PC-3 (cell line): ENCODE data around the gene ILF3.

Source experiments
- EZH2 ChIP-seq: fragments of 300-600 bp; sonication (generic); IDR thresholded peaks from one replicate; pipeline ENCODE4 v1.6.1; 2017; ENCODE audit warnings: antibody characterized with exemption, mild to moderate bottlenecking, low read length; ENCODE audit not compliant: unreplicated experiment
- EZH2phosphoT487 ChIP-seq: fragments of 300-600 bp; sonication (generic); IDR thresholded peaks from 2 replicates; pipeline ENCODE4 v1.6.1; 2018; ENCODE audit warnings: mild to moderate bottlenecking, antibody characterized with exemption, low read length, borderline replicate concordance
- TF ChIP-seq, protein P1 (sequence below): fragments of 300-600 bp; sonication (generic); conservative IDR thresholded peaks from 2 replicates; pipeline ENCODE4 v1.5.1; 2017; ENCODE audit warnings: antibody characterized with exemption, low read depth, mild to moderate bottlenecking, low read length

DNA sequence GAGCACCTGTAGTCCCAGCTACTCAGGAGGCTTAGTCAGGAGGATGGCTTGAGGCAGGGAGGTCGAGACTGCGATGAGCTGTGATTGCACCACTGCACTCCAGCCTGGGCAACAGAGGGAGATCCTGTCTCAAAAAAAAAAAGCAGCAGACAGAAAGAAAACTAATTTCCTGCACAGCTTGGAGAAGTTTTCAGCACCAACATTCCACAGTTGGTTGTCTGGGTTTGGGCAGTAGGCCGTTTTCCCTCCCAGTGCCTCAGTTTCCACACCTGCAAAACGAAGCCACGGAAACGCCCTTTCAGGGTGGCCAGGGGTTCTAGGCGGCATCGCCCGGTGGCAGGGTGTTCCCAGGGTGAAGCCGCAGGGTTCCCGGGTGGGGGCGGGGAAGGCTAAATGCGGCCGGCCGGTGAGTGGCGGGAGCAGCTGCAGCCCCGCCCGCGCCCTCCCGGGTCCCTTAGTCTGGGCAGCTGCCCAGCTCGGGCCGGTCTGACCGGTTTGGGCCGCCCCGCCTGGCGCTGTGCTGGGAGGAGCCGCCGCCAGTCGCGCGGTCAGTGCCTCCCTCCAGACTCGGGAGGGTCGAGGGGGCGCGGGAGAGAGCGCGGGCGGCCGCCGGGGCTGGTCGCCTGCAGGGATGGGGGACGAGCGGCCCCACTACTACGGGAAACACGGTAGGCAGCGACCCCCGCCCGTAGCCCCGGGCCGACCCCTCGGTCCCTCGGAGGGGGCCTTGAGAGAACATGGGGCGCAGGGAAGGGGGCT, 29.0 kb upstream of the ILF3 start, which contains the start of gene SLC44A2:
- TF ChIP-seq, protein P1, sequence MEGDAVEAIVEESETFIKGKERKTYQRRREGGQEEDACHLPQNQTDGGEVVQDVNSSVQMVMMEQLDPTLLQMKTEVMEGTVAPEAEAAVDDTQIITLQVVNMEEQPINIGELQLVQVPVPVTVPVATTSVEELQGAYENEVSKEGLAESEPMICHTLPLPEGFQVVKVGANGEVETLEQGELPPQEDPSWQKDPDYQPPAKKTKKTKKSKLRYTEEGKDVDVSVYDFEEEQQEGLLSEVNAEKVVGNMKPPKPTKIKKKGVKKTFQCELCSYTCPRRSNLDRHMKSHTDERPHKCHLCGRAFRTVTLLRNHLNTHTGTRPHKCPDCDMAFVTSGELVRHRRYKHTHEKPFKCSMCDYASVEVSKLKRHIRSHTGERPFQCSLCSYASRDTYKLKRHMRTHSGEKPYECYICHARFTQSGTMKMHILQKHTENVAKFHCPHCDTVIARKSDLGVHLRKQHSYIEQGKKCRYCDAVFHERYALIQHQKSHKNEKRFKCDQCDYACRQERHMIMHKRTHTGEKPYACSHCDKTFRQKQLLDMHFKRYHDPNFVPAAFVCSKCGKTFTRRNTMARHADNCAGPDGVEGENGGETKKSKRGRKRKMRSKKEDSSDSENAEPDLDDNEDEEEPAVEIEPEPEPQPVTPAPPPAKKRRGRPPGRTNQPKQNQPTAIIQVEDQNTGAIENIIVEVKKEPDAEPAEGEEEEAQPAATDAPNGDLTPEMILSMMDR = no peak
- TF ChIP-seq EZH2 (no peak), EZH2phosphoT487 (no peak)
